Stimulated activated CD8-positive, alpha-beta memory T cell treated with anti-CD3 and anti-CD28 coated beads, Interleukin-7, amount 100 ng/mL, for 48 hours (primary cell): Measurements from ENCODE around the gene PIWIL4.

ENCODE experiments used
- DNase-seq, 2 donors: peaks; one replicate each; pipeline ENCODE4 v3.0.0-alpha.2; 2020; ENCODE audit warnings: low read depth in 1 of 2; ENCODE audit errors: extremely low read depth in 1 of 2

The PIWIL4 gene

GRCh38 chr11:94658888-94659287 is 91.7 kb downstream of the PIWIL4 start:
- DNase-seq: no peak

- no peak for DNase-seq
These were observed 94.3 kb downstream of the PIWIL4 start for GRCh38 chr11:94661444-94661843.

GRCh38 chr11:94662065-94662779 is 95.1 kb downstream of the PIWIL4 start:
- DNase-seq: no peak

- no peak for DNase-seq
These were observed 95.8 kb downstream of the PIWIL4 start for GRCh38 chr11:94662846-94663390.

GRCh38 chr11:94664346-94664745 is 97.2 kb downstream of the PIWIL4 start:
- DNase-seq: no peak

GRCh38 chr11:94665116-94665659 is 98.0 kb downstream of the PIWIL4 start:
- no peak for DNase-seq

GRCh38 chr11:94666792-94667721 is 99.9 kb downstream of the PIWIL4 start:
- no peak for DNase-seq

GRCh38 chr11:94668212-94668793 is 101.1 kb downstream of the PIWIL4 start:
- no peak for DNase-seq

GRCh38 chr11:94669023-94669422 is 101.9 kb downstream of the PIWIL4 start:
- no peak for DNase-seq
